HS-27A (cell line): ENCODE data around the gene PDCD11.

Experiments used
- DNase-seq: peaks from one replicate; pipeline ENCODE4 v3.0.0-alpha.2; 2012; ENCODE audit warnings: low read depth, missing footprints

Gene PDCD11

GRCh38 chr10:103451091-103451813 is 54.8 kb downstream of the PDCD11 start:
- no peak for DNase-seq

DNA sequence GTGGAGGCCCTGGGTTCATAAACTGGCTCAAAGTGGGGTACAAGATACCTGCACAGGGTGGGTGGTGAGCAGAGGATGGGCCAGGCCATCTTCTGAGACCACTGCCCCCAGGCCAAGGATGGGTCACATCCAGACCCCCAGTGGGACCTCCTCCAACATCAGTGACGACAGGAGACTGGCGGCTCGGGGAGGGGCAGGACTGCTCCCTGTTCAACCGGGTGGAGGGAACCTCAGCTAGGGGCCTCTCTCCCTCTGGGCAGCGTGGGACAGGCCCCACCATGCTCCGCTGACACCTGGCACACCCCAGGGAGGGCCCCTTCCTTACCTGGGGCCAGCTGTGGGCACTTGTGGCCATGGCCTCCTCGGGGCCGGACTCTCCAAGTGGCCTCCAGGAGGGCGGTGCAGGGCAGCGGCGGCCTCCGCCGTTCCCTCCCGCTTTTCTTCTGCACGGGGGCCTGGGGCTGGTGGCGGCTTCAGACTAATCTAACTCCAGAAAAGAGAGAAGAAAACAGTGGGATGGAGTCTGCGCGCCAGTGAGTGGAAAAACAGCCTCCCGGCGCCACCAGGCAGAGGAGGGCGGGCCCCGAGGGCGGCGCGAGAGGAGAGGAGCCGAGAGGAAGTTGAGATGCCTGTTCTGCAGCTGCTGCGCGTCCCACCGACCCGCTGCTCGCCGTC is 55.5 kb downstream of the PDCD11 start, which contains the start of gene CALHM2:
Gene CALHM2 (minus strand): TSS at position 540 of the 675 bp plus-strand sequence. CDS start 2,429 bp downstream, outside the sequence.
- no peak for DNase-seq

DNA sequence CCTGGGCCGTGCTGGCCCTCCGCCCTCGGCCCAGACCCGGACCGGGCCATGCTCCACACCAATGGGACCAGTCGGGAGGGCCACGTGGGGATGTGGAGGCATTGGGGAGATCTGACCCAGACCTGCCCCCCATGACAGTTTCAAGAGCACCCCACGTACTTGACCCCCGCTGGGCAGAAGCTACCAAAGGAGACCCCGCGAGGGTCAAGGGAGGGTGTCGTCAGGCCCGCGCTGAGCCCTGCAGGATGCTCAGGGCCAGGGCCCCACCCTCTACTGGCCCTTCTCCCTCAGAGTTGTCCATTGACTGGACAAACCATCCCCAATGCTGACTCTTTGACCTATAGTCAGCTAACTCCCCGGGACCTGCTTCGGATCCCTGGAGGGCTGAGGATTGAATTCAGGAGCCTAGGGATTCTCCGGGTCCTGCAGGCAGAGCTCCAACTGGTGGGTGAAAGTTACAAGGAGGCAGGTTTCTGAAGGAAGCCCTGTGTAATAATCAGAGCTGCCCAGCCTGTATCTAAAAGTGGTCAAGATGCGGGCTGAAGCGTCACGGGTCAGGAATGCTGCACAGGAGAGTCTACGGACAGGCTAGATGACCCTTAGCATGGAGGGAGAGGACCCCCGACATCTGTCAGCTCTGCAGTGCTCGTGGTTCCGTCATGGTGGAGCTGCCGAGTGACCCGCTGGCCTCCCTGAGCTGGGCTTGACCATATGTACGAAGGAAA is 56.2 kb downstream of the PDCD11 start:
- DNase-seq, result no peak

GRCh38 chr10:103454026-103454425 is 57.6 kb downstream of the PDCD11 start:
- no peak for DNase-seq

- no peak for DNase-seq
Measured at GRCh38 chr10:103455235-103455634, 58.8 kb downstream of the PDCD11 start.

DNA sequence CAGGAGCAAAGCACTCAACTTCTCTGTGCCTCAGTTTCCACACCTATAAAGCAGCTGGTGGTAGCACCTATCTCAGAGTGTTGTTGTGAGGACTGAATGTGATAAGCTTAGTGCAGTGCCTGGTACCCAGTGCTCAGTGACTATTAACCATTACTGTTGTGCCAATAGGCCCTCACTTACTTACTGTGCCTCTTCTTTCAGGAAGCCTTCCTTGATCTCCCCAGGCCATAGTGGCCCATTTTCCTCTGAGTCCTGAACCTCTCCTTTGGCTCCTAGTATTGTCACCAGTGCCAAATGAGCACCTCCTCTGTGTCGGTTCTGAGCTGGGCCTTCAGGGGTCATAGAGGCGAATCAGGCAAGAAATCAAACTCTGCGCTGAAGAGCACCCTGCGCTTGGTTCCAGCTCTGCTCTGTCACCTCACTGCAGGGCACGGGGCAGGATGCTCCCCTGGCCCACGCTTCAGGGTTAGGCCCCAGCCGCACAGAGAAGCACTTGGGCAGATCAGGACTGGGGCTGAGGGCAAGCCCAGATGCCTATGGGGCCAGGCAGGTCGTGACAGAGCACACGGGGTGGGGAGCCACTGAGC is 59.7 kb downstream of the PDCD11 start:
- no peak for DNase-seq

- DNase-seq, result no peak
Measured at GRCh38 chr10:103457176-103457712, 60.8 kb downstream of the PDCD11 start.

DNA sequence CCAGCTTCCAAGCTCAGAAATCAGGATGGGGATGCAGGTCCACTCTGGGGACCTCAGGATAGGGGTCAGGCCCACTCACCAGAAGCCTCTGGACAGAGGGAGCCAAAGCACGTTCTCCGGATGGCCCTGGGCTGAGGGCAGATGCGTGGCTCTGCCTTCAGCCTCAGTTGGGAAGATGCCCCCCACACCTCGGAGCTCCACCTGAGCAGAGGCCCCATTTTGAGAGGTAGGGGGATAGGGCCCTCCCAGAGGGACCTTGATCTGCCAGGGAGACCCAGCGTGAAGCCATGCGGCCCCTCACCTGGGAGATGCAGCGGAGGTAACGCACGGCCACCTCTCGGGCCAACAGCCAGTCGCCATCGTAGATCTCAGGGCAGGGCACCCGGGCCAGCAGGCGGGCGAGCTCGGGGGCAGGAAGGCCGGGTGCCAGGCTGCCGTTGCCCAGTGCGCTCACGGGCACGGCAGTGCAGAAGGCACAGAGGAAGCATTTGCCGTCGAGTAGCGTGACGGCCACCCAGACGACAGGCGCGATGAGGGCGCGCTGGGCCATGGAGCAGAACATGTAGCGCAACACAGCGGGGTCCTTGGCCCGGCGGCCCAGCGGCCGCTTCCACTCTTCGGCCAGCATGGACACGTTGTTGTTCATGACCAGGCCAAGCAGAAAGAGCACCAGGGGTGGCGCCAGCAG is 61.6 kb downstream of the PDCD11 start:
- no peak for DNase-seq

- DNase-seq, result no peak
Measured at GRCh38 chr10:103458720-103459119, 62.3 kb downstream of the PDCD11 start, which contains the start of gene CALHM1. TSS of gene CALHM1 (minus strand) at chr10:103458900. CDS start at chr10:103458751, 149 bp downstream.

GRCh38 chr10:103459615-103460014 is 63.2 kb downstream of the PDCD11 start:
- no peak for DNase-seq

GRCh38 chr10:103463499-103463898 is 67.1 kb downstream of the PDCD11 start:
- no peak for DNase-seq

- DNase-seq, result no peak
Measured at GRCh38 chr10:103465411-103466179, 69.2 kb downstream of the PDCD11 start.

- no peak for DNase-seq
Measured at GRCh38 chr10:103466734-103467133, 70.3 kb downstream of the PDCD11 start.

- DNase-seq, result no peak
Measured at GRCh38 chr10:103467406-103467805, 71.0 kb downstream of the PDCD11 start.

- no peak for DNase-seq
Measured at GRCh38 chr10:103469201-103469600, 72.8 kb downstream of the PDCD11 start.

DNA sequence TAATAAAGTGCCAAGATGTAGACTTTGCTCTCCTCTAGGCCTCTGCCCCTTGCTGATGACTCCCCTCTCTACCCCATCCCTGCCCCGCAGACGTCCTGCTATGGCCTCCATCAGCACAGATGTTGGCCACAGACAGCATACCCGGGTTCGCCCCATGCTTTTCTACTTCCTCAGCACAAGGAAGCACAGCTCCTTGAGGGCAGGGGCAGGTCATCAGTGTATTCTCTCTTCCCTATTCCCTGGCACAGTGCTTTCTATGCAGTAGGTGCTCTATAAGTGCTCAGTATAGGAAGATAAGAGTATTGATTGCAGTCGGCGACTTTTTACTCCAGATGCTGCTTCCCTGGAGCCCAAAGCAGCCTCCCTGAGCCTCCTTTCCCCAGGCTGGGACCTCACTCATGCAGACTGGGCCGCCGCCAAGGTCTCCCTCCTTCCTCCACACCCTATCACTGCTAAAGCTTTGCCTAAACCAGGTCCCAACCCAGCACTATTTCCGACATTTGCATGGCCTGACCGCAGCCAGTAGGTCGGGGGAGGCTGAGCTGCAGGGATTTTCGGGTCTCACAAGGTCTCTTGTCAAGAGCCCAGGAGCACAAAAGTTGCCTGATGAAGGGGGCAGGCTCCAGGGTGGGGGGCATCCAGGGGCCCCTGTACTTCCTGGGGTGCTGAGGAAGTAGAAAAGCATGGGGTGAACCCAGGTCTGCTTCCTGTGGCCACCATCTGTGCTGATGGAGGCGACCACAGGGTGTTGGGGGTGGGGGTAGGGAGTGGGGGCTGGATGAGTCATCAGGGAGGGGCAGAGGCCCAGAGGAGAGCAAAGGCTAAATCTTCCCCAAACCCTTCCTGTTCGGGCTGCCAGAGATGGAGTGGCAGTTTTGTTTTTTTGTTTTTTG is 74.6 kb downstream of the PDCD11 start:
- DNase-seq, result no peak

DNA sequence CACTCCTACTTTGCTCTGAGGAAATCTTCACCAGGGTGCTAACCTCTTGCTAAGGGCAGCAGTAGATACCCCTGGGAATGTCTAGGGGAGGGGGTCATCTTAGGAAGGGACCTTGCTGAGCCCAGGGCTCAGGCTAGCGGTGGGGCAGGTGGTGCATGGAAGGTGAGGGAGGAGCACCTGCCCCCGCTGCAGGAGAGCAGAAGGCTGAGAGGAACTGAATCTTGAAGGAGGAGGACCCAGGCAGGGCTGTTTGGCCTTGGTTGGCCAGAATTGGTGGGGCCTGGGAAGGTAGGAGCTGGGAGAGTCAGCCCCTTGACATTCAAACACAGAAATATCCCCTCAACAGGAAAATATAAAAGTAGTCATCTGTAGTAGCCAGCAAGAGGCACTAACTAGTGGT is 75.6 kb downstream of the PDCD11 start:
- DNase-seq, result no peak

- DNase-seq, result no peak
Measured at GRCh38 chr10:103473261-103473671, 76.8 kb downstream of the PDCD11 start.

- no peak for DNase-seq
Measured at GRCh38 chr10:103474077-103474476, 77.7 kb downstream of the PDCD11 start.

DNA sequence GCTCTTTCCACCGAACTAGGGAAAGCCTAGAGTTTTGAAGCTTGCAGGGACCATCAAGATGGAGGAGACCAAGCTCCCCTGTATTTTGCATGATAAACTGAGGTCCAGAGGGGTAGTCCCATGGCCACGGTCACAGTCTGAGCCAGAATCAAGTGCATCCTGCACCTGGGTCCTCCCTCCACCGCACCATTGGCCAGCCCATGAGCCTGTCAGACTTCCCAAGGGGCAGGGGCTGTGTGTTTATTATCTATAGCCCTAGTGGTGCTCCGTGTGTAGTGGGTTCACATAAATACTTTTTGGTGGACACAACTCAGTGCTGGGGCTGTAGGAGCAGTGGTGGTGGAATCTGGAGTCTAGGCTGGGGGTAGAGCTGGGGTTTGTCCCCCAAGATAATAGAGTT is 79.0 kb downstream of the PDCD11 start:
- no peak for DNase-seq
